HG03135 (cell line): ENCODE data around the gene ZFYVE28.

Source experiments
- ATAC-seq: cut with Tn5 transposase; IDR thresholded peaks from one replicate; pipeline ENCODE4 v1.9.1; 2021; ENCODE audit warnings: mild to moderate bottlenecking, moderate library complexity; ENCODE audit not compliant: unreplicated experiment

ZFYVE28 gene

GRCh38 chr4:2252530-2253091, 165.8 kb downstream of the ZFYVE28 start:
- no peak for ATAC-seq

DNA sequence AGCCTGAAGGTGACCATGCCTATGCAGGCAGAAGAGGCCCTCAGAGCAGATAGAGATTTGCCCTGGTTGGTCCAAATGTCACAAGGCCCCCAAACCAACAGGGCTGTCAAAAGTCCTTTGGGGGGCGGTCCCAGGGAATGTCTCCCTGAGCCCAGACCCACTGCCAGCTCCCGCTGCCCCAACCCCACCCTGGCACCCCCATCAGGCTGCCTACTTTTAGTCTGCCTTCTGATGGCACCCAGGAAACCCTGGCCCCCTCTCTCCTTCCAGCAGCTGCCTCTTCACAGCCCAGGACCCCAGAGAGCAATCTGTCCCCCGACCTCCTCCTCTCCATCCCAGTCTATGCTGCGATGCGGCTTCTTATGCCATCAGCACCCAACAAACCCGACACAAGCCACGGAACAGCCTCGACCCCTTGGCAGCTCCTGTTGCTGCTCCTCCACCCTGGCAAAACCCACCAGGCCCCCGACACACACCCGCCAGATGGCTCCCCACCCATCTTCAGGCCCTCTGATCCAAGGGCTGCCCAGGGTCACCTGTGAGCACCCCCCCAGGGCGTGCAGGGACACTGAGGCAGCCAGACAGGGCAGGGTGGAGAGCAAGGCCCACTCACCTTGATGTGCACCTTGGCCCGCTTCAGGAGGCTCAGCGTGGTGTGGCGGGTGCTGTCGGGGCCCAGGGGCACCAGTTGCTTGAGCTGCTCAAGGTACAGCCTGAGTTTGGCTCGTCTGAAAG, 166.5 kb downstream of the ZFYVE28 start:
- ATAC-seq = no peak

- no peak for ATAC-seq
Observed at GRCh38 chr4:2251073-2251794, 167.2 kb downstream of the ZFYVE28 start.

- ATAC-seq = no peak
Observed at GRCh38 chr4:2250357-2251072, 167.9 kb downstream of the ZFYVE28 start.

GRCh38 chr4:2249526-2250356, 168.7 kb downstream of the ZFYVE28 start:
- ATAC-seq = no peak

DNA sequence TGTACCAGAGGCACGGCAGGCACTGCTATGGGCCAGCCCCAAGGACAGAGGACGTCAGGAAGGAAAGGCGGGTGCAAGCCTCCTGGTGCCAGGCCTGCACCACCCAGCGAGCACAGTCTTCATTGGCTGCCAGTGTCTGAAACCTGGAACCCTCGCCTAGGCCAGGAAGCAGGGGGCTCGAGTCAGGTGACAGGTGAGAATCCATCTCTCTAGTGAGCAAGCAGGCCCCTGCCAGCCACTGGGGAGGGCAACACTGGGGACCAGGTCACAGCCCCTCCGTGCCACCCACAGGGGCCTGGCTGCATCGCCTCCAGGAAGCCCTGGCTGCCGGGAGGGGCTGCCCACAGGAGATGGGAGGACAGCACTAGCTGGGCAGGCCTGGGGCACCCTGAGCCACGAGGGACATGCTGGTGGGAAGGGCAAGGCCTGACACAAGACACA, 169.6 kb downstream of the ZFYVE28 start:
- ATAC-seq = no peak

- ATAC-seq = no peak
Observed at GRCh38 chr4:2248044-2248780, 170.2 kb downstream of the ZFYVE28 start.

DNA sequence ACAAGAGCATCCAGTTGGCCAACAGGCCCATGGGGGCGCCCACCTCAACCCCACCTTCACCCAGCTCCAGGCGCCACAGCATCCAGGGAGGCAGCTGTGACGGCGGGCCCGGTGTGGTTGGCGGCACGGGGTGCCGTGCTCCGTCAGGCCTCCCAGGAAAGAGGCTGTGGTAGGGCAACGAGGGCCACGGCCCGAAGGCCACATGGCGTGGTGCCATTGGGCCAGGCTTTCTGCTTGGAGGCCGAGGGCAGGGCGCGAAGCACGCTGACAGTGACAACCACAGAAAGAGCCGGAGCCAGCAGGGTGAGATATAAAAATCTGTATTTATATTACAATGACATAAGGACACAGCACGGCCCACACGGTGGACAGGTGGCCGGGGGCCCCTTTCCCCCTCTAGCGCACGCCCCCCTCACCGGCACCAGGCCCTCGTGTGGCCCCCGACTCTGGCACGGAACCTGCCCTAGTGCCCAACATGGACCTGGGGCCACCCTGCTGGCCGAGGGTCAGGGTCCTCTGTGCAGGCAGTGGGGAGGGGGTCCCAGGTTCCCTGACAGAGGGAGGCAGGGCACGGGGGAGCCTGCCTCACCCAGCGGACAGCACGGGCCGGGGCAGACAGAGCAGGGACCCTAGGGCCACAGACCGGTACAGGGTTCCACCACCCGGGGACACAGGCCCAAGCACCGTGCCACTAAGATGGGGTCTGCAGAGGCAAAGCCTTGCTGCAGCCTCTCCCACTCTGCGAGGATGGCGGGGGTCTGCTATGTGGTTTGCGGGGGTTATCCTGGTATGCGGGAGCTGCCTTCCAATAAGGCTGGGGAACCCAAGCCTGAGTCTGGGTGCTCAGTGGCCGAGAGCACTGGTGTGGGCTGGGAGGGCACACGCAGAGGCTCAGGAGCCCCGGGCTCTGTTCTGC, 171.1 kb downstream of the ZFYVE28 start:
- ATAC-seq = no peak

DNA sequence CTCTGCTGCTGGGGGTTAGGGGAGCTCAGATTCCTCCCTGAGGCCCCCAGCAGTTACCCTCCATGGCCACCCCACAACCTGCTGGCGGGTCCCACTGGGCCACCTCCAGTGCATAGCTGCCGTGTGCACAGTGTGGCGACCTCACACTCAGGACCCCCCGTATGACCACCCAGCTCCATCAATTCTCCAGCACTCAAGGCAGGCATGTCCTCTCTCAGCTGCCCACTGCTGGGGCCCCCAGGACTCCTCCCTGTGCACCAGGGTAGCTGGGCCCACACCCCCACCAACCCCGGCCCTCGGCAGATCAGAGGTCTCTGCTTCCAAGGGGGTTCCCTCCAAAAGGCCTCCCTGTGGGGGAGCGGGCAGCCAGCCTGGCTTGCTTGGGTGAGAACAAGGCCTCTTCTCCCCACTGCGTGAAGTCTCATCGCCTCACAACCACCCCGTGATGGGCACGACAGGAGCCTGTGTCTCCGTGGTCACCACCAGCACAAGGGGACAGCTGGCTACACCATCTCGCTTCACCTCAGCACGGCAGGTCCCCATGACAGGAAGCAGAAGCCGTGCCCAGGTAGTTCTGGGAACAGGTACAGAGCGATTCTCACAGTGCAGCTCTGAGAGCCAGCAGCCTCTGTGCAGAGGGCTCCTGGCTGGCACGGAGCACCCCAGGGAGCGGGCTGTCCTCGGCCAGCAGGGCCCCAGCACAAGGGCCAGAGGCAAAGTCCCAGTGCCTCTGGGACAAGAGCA, 171.9 kb downstream of the ZFYVE28 start:
- no peak for ATAC-seq

DNA sequence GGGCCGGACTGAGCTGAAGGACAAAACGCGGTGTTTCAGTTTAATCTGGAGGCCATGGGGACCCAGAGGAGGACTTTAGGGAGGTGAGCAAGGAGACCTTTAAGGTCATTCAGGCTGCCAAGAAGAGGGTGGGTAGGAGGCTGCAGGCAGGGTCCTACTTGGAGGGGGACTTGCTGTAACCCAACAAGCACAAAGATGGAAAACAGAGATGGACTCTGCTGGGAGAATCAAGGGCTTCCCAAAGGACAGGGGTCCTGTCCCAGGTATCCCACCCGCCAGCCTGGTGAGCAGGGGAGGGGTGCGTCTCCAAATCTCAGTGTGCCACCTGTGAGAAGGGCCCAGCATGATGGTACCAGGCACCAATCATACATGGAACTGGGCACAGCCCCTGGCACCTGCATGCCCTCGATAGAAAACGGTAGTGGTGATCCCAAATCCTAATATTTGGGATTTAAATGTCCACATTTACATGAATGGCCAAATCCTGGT, 172.6 kb downstream of the ZFYVE28 start:
- ATAC-seq = no peak

- no peak for ATAC-seq
Observed at GRCh38 chr4:2245057-2245786, 173.2 kb downstream of the ZFYVE28 start.

DNA sequence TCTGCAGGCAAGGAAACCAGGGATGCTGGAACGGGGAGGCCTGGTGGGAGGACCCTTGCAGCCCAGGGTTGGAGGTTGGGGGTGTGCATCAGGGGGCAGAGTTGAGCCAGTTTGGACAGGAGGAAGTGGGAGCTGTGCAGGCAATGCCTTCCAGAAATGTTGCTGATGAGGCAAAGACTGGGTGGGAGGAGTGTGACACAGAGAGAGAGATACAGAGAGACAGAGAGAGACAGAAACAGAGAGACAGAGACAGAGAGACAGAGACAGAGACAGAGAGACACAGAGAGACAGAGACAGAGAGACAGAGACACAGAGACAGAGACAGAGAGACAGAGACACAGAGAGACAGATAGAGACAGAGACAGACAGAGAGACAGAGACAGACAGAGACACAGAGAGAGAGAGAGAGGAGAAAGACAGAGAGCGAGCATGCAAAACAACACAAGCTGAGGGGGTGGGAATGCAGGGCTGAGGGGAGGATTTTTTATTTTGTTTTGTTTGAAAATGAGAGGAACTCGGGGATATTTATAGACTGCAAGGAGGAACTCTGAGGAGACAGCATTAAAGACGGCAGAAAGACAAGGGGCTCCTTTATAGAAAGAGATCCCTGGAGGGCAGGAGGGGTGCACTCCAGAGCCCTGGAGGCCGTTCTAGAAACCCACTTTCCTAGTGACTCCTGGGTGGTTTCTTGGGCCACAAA, 174.6 kb downstream of the ZFYVE28 start:
- ATAC-seq = no peak

DNA sequence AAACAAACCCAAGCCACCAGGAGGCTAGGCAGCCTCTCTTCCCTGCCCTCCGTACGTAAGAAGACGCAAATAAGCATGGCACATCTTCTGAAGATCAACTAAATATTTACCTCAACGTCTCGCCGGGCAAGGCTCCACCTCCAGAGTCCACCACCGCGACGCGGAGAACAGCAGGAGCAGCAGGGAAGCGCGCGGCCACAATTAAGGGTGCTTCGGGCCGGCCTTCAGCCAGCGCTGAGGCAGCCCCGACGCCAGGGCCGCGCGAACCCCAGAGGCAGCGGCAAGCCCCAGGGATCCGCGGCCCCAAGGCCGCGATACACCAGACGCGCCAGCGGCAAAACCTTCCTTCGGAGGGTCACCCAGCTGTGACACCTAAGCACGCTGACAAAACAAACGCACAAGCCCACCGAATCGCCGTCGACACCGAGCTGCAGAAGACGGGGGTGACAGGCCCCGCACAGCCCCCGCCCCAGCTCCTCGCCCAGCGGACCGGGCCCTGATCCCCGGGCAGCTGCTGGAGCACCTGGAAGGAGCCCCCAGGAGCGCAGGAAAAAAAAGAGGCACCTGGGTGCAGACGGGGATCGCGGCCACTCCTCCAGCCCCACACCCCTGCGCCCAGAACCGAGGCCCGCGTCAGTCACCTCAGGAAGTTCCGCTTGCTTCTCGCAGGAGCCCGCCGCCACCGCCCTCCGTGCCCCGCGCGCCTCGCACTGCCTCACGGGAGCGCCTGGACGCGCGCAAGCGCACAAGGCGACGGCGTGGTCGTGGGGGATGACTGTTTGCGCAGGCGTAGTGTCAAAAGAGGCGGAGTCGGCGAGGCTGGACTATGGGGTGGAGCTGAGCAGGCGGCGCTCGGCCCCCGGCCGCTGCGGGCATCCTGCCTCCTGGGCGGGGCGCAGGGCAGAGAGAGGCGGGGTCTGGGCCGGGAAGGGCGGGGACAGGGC, 176.8 kb downstream of the ZFYVE28 start, which contains the start of the genes HAUS3 and POLN:
TSS of gene HAUS3 (minus strand) at position 712 of the 944 bp plus-strand sequence. CDS start 1,175 bp downstream, outside the sequence.
TSS of gene POLN (minus strand) at position 712 of the 944 bp plus-strand sequence. CDS start 12,890 bp downstream, outside the sequence.
- peak; percentile 87 for ATAC-seq

- ATAC-seq = no peak
Observed at GRCh38 chr4:2241003-2241402, 177.4 kb downstream of the ZFYVE28 start.

- ATAC-seq = no peak
Observed at GRCh38 chr4:2236944-2237666, 181.3 kb downstream of the ZFYVE28 start.
